Right ventricle myocardium superior (tissue), 1 donor: ENCODE measurements around the gene SMIM38. TPM values are rescaled to one million over a fixed set of nuclear protein-coding genes. Genes with fewer than 3 reads are reported as not detected.
A peak's percentile ranks its signal among the peaks of the same experiment; 100 is the strongest.

ENCODE experiments used
- ATAC-seq: fragments of 200-7000 bp; cut with Tn5 transposase; one replicate; pipeline ENCODE4 v1.9.1; 2020; ENCODE audit warnings: mild to moderate bottlenecking; ENCODE audit not compliant: poor library complexity
- DNase-seq: peaks from one replicate; pipeline ENCODE4 v3.0.0-alpha.2; 2020
- intact Hi-C: fragments of 100-400 bp; cut with DNase I; formaldehyde crosslinking; loops from one replicate; pipeline ENCODE4 v1.11.2; 2022
- total RNA-seq: library from RNA; stranded (reverse); fragmentation: NEBNext Ultra II Directional; extraction: Animal tissue kit (Norgen Biotek cat#: 25700); gene quantifications from one replicate; pipeline ENCODE4 v1.2.1, GENCODE V29; 2021
- donor health status: DM: no; HTN: yes; CAD: no; lungs with severe emphysema.

SMIM38 gene
- total RNA-seq, 1 donor from 2014 or later: not detected

DNA sequence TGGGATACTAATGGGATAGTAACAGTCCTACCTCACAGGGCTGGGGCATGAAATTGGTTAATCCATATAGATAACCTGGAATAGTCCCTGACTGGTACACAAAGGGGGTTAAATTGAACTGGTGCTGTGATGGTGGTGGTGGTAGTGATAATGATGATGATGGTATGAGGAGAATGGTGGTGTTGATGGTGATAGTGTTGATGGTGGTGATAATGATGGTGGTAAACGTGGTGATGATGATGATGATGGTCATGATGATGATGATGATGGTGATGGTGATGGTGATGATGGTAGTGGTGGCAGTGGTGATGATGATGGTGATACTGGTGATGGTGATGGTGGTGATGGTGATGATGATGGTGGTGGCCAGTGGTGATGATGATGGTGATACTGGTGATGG, 38.7 kb downstream of the SMIM38 start:
- intact Hi-C loops: no loop called here
- ATAC-seq (no peak), DNase-seq (no peak)

- intact Hi-C loops: no loop called here
- DNase-seq (no peak), ATAC-seq (no peak)
Measured at GRCh38 chr11:69194956-69195355, 39.2 kb downstream of the SMIM38 start.

DNA sequence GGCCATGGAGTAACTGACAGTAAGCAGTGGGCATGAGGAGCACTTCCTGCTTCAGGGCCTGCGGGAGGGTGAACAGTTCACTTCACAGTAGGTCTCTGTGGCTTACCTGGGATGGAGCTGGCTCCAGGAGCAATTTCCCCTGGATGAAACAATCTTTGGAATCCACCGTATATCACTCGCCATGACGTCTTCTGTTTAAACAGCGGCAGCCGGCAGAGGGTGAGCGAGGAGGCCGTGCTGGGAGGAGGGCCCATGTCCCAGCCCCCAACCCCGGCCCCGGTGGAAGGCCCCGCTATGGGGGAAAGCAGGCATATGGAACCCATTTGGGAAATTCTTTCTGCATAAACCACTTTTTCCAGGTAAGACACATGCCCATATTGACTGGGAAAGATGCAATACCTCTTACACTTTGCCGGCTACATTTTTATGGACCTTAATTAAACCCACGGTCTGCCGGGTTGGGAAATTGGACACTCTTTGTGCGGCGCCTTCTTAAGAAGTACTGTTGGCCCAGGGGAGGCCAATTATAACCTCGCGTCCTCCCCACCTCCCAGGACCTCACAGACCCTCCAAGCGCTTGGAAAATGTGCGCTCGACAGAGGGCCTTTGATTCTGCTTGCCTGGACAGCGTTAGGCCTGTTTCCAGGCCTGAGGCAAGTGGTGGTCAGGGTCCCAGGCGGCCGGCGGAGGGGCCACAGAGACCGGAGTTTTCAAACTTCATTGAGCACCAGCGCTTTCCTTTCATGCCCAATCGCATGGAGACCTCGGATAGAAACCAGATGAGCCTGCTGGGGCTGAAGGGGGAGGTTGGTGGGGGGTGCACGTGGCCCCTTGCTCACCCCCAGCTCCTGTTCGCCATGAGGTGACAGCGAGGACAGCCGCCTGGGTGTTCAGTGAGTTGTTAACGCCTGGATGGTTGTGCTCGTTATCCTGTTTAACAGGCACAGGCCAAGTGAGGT, 40.4 kb downstream of the SMIM38 start:
- no peak for ATAC-seq
- DNase-seq: no peak
- intact Hi-C loops: no loop called here

- DNase-seq: no peak
- ATAC-seq: no peak
- intact Hi-C loops: no loop called here
Measured at GRCh38 chr11:69196783-69197169, 41.0 kb downstream of the SMIM38 start.

DNA sequence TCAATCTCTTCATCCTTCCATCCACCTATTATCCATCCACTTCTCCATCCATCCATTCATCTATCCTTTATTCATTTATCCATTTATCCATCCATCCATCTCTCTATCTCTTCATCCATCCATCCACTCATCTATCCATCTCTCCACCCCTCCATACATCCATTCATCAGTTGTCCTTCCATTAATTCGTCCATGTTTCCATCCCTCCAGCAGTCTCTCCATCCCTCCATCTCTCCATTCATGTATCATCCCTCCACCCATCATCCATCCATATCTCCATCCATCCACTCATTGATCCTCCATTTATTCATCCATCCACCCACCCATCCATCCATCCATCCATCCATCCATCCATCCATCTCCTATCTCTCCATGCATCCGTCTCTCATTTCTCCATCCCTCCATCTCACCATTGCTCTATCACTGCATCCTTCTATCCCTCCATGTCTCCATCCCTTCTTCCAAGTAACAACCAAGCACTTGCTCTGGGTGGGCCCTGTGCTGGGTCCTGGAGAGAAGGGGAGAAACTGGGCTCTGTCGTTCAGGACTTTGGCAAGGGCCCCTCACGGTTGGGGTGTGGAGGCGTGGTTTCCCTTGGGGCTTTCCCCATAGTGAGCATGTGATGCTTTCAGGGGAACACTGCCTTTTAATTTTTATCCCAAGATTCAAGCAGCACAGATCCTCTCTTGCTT, 43.3 kb downstream of the SMIM38 start:
- intact Hi-C loops: no loop called here
- DNase-seq (no peak), ATAC-seq (no peak)

GRCh38 chr11:69199583-69200315, 44.0 kb downstream of the SMIM38 start:
- intact Hi-C loops: no loop called here
- no peak for DNase-seq
- no peak for ATAC-seq

GRCh38 chr11:69200331-69201065, 44.8 kb downstream of the SMIM38 start:
- peak; percentile 63 for DNase-seq
- intact Hi-C loops: no loop called here
- peak; percentile 34 for ATAC-seq

GRCh38 chr11:69201066-69201365, 45.3 kb downstream of the SMIM38 start:
- intact Hi-C loops: no loop called here
- DNase-seq (no peak), ATAC-seq (no peak)

DNA sequence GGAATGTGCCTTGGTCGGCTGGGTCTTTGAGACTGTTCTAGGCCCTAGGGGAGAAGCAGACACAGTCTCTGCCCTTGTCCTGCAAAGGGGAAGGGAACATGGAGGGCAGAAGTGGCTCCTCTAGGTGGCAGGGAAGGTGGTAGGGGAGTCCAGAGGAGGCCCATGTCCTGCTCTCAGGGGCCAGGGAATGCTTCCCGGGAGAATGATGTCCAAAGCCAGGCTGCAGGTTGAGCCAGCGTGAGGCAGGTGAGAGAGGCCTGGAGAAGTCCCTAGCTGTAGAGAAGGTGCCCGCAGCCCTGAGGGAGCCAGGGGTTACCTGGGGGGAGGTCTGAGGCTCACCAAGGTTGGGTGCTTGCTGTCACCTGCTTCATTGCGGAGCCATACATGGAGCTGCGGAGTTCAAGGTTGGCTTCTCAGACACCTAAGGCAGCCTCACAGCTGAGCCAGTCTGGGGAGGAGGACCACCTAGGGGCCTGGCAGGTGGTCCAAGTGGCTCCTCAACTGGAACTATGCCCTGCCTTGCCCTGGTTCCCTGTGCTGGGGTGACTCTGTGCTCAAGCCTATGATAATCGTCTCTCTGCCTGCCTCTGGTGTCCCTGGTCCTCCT, 46.1 kb downstream of the SMIM38 start:
- no peak for DNase-seq
- intact Hi-C loops: no loop called here
- no peak for ATAC-seq

DNA sequence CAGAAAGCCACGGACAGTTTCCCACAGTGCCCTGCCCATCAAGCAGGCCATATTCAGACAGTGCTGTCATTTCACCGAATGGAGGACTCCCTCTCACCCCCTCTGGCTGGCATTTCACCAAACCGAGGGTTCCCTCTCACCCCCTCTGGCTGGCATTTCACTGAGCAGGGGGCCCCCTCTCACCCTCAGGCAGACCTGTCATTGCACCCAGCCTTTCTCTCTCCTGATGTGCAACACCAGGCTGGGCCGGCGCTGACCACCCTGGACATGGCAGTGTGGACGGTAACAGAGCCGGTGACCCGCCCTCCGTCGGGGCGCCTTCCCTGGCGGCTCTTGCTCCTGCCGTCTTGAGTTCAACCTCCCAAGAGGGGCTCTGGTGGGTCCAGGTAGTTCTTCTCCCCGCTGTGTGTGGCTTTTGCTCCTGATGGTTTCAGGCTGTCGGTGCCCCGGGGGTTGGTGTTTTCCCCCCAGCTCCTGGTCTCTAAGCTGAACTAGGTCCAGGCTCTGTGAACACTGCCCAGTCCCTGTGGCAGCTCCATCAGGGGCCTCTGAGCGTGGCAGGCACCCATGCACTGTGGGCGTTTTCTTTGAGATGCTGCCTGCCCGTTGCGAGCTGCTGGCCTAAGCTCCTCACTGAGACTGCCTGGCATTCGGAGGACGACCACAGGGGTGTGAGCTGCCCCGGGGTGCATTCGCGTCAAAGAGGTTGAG, 46.9 kb downstream of the SMIM38 start:
- no peak for DNase-seq
- intact Hi-C loops: no loop called here
- ATAC-seq: no peak

GRCh38 chr11:69203381-69203780, 47.6 kb downstream of the SMIM38 start:
- DNase-seq (no peak), ATAC-seq (no peak)
- intact Hi-C loops: no loop called here

GRCh38 chr11:69203901-69204245, 48.1 kb downstream of the SMIM38 start:
- ATAC-seq (no peak), DNase-seq (no peak)
- intact Hi-C loops: no loop called here

DNA sequence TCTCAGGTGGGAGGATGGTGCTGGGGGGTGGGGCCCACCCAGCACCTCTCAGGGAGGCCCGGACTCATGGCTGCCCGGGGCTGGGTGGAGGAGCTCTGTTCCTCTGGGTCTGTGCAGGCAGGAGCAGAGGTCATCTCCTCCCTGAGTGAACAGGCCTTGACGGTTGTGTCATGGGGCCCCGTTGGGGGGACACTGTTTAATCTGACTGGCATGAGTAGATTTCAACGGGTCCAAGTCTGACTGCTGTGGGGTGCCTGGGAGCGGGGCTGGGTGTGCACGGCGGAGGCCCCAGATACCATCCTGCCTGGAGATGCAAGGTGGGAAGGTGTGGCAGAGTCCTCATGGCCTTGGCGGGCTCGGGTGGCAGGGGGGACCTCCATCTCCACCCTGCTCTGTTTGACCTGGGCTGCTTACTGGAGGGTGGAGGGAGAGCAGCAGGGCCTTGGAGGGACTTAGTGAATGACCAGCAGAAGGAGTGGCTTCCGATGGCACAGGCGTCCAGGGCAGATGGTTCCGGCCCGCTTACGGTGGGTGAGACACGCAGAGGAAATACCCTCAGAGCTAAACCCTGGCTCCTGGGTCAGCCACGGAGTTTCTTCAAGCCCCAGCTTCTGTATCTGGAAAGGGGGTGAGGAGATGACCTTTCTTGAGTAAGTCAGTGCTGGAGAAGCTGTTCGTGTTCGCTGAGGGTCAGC, 48.7 kb downstream of the SMIM38 start:
- DNase-seq: no peak
- intact Hi-C loops: no loop called here
- no peak for ATAC-seq

- no peak for DNase-seq
- intact Hi-C loops: no loop called here
- ATAC-seq: no peak
Measured at GRCh38 chr11:69204941-69205742, 49.4 kb downstream of the SMIM38 start.
